EH (cell line): ENCODE data around the gene MORF4L2.
"Not testable (repeated sequence)": the region's sequence is repeated elsewhere in the genome, so short reads cannot be mapped to it uniquely, and the experiment has no call there.

Experiments
- DNase-seq: peaks from one replicate; pipeline ENCODE4 v3.0.0-alpha.2; 2015; ENCODE audit warnings: low read depth

Gene MORF4L2

DNA sequence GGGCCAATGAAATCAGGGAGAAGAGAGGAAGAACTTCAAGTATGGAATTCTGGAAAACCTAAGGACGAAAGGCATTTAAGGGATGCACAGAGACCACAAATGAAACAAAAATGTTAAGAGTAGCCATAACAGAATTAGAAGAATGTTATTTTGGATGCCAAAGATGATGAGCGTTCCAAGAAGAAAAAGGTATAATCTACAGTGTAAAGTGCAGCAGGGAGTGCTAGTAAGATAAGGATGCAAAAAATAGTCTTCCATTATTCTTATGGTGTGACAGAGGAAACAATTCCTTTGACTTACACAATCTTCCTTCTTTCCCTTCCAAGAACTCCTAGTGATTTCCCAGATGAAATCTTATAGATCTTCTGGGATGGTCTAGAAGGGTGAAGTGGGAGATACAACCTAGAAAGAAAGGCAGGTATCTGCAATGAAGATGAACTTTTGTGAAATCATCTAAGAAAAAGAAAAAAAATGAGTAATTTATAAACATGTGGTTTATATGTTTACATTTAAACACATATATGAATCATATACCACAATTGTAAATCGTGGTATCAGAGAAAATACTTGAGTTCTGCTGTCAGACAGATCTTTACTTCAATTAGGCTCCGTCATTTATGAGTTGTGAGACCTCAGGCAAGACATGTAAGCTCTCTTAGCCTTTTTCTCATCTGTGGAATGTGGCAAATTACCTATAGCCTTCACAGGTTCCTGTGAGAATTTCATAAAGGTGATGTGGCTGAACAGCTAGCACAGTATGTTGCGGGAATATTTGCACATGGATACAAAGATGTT lies 8.1 kb downstream of the MORF4L2 start:
- peak; percentile 83 for DNase-seq

- DNase-seq = no peak
Measured at GRCh38 chrX:103674531-103675454, 11.7 kb downstream of the MORF4L2 start.

DNA sequence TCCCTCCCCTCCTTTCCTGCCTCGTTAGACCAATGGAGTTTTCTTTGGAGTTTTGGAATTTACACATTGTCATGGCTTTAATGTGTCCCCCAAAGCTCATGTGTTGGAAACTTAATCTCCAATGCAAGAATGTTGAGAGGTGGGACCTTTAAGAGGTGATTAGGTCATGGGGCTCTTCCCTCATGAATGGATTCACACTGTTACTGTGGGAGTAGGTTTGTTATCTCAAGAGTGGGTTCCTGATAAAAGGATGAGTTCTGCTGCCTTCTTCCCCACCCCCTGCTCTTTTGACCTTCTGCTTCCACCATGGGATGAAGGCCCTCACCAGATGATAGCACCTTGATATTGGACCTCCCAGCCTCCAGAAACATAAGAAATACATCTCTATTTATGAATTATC lies 16.8 kb downstream of the MORF4L2 start:
- DNase-seq = no peak

DNA sequence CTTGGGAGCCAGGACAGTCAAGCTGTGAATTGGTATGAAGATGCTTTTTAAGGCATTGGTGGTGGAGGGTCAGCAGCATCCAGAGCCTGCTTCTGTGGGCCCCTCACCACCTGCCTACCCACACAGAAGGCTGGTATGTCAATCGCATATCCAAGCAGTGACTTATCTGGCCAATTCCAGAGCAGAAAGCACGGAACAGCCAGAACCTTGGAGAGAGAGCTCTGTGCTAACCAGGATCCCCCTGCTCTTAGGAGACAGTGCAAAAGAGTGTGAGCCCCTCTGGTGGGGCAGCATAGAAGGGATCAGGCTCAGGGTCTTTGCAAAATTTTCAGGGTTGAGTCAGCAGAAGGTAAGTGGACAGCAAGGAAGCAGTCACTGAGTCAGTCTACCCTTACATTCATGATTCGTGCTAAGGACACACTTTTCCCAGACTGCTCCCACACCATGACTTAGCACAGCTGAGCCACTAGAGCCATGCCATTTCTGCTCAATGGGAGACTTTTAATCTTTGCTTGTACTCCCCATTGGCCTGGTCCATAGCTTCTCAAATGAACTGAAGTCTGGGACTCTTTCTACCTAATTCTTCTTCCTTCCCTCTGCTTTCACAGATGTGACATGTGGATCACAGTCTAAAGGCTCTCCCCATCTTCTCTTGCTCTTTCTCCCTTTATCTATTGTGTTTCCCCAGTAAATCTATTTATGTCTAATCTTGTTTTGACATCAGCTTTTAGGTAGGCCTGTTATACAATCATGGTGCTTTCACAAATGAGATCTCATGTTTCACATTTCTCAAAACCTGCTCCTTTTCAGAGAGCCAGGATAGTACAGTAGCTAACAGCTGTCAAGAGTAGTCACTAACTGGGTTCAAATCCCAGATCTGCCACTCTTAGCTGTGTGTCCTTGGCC lies 20.0 kb downstream of the MORF4L2 start:
- no peak for DNase-seq

GRCh38 chrX:103663981-103664762 lies 22.3 kb downstream of the MORF4L2 start:
- no peak for DNase-seq

DNA sequence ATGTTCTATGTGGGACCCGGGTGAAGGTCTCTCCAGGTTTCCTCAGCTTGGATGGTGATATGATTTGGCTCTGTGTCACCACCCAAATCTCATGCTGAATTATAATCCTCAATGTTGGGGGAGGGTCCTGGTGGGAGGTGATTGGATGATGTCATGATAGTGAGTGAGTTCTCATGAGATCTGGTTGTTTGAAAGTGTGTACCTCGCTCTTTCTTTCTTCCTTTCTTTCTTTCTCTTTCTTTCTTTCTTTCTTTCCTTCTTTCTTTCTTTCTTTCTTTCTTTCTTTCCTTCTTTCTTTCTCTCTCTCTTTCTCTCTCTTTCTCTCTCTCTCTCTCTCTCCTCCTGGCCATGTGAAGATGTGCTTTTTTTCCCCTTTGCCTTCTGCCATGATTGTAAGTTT lies 27.0 kb downstream of the MORF4L2 start:
- DNase-seq = not testable (repeated sequence)

DNA sequence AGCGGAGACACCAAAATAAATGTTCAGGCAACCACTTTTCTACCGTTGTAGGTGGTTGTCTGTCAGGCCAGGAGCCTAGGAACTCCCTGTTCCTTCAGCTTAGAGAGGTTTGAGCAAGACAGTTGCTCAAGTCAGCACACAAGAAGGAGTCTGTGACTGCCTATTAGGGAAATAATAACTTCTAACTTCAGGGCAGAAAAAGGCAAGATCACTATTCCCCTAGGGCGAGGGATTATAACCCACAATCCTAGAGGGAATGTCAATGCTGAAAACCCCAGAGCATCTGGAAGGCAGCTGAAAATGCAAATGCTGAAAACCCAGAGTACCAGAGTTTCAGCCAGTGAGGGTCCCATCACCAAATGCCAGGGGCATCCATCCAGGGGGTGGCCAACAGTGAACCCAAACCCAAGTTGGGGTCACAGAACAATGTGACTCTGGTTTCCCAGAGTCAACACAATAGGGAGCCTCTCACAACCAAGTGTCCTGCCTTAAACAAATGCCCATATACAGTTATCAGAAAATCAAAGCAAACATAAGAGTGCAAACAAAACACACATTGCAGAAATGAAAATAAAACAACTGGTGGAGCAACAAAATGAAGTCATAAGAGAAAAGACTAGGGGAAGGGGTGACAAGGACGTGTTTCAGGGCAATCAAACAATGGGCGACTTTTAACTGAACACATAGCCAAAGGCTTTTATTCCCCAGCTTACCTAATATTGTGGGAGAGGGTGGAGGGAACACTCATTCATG lies 27.6 kb downstream of the MORF4L2 start:
- DNase-seq = no peak

DNA sequence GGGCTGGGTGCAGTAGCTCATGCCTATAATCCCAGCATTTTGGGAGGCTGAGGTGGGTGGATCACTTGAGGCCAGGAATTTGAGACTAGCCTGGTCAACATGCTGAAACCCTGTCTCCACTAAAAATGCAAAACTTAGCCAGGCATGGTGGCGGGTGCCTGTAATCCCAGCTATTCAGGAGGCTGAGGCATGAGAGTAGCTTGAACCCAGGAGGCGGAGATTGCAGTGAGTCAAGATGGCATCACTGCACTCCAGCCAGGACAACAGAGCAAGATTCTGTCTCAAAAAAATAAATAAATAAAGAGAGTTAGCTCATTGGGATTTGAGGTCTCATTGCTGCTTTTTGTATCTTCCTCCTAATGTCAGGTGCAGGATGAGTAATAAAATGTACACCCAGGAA lies 29.4 kb downstream of the MORF4L2 start:
- peak; percentile 73 for DNase-seq

DNA sequence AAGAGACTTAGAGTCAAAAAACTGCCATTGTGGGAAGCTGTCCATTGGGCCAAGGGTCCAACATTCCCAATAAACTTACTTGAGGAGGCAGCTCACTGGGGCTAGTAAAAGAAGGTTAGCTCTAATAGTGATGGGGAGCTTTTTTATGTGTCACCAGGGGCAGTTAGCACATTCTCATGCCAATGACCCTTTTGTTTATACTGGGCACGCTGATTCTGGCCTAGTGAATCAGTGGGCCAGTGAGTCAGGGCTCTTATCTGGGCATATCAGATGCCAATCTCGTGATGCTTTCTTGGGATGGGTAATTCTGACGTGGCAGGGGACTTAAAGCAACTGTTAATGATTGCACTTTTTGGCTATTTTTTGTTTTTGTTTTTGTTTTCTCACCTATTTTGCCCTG lies 29.9 kb downstream of the MORF4L2 start:
- DNase-seq = peak; percentile 92

DNA sequence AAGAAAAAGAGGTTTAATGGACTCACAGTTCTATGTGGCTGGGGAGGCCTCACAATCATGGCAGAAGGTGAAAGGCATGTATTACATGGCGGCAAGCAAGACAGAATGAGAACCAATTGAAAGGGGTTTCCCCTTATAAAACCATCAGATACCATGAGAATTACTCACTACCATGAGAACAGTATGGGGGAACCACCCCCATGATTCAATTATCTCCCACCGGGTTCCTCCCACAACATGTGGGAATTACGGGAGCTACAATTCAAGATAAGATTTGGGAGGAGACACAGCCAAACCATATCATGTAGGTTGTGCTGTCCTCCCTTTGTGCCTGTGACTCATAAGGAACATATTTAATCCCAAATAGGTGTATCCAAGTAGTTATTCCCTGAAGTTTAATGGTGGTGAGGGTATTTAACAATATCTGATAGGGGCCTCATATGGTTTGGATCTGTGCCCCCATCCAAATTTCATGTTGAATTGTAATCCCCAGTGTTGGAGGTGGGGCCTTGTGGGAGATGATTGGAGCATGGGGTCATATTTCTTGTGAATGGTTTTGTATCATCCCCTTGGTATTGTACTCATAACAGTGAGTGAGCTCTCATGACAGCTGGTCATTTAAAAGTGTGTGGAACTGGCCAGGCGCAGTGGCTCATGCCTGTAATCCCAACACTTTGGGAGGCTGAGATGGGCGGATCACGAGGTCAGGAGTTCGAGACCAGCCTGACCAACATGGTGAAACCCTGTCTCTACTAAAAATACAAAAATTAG lies 31.1 kb downstream of the MORF4L2 start:
- DNase-seq = not testable (repeated sequence)

- DNase-seq = no peak
Measured at GRCh38 chrX:103651151-103651773, 35.2 kb downstream of the MORF4L2 start.

DNA sequence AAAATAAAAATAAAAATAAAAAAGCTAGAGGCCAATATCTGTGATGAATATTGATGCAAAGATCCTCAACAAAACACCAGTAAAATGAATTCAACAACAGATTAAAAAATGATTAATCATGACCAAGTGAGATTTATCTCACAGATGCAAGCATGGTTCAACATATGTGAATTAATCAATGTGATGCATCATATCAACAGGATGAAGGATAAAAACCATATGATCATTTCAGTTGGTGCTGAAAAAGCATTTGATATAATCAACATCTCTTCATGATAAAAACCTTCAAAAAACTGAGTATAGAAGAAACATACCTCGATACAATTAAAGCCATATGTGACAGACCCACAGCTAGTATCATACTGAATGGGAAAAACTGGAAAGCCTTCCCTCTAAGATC lies 38.9 kb downstream of the MORF4L2 start:
- DNase-seq = no peak

- no peak for DNase-seq
Measured at GRCh38 chrX:103644125-103644524, 42.4 kb downstream of the MORF4L2 start.

GRCh38 chrX:103640401-103641155 lies 45.9 kb downstream of the MORF4L2 start:
- peak; percentile 74 for DNase-seq

GRCh38 chrX:103638479-103639346 lies 47.8 kb downstream of the MORF4L2 start:
- peak; percentile 32 for DNase-seq

GRCh38 chrX:103637604-103638338 lies 48.7 kb downstream of the MORF4L2 start:
- peak; percentile 12 for DNase-seq

DNA sequence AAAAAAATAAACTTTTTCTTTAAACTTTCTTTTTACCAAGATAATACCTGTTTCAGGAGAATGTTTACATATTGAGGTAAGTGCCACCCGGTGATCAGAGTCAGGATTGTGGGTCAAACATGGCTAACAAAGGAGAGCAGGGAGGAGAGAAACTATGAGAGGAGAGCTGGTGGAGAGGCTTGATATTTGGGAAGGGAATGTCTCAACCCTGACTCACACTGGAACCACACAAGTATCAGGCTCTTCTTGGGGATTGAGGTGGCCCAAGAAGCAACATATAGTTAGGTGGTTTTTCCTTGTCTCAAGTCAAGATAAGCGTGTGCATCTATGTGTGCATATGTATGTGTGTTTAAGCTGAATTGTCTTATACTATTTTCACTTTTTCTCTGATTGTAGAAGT lies 51.1 kb downstream of the MORF4L2 start:
- DNase-seq = peak; percentile 27
